HG02870 (cell line): Measurements from ENCODE around the gene RWDD2A.
A peak's percentile ranks its signal among the peaks of the same experiment; 100 is the strongest.
"Not testable (repeated sequence)": the region's sequence is repeated elsewhere in the genome, so short reads cannot be mapped to it uniquely, and the experiment has no call there.

ENCODE experiments used
- ATAC-seq: cut with Tn5 transposase; IDR thresholded peaks from one replicate; pipeline ENCODE4 v1.9.1; 2021; ENCODE audit warnings: mild to moderate bottlenecking, moderate library complexity; ENCODE audit not compliant: unreplicated experiment

Gene RWDD2A

GRCh38 chr6:83192871-83193746 lies at the start of gene RWDD2A, which contains the start of gene PGM3:
TSS of gene RWDD2A (plus strand) at chr6:83193357. CDS start at chr6:83194452, 1,095 bp downstream.
TSS of gene PGM3 (minus strand) at chr6:83193265. CDS start at chr6:83191012, 2,253 bp downstream.
- peak; percentile 95 for ATAC-seq

- no peak for ATAC-seq
Observed at GRCh38 chr6:83151114-83151513, 42.0 kb upstream of the RWDD2A start.

GRCh38 chr6:83152913-83153312 lies 40.2 kb upstream of the RWDD2A start:
- ATAC-seq, result no peak

- no peak for ATAC-seq
Observed at GRCh38 chr6:83153883-83154521, 39.2 kb upstream of the RWDD2A start.

- ATAC-seq, result no peak
Observed at GRCh38 chr6:83155794-83156193, 37.4 kb upstream of the RWDD2A start.

- no peak for ATAC-seq
Observed at GRCh38 chr6:83160167-83160566, 33.0 kb upstream of the RWDD2A start.

- no peak for ATAC-seq
Observed at GRCh38 chr6:83167726-83168278, 25.4 kb upstream of the RWDD2A start.

- ATAC-seq, result no peak
Observed at GRCh38 chr6:83168556-83168955, 24.6 kb upstream of the RWDD2A start.

GRCh38 chr6:83169106-83169505 lies 24.1 kb upstream of the RWDD2A start:
- ATAC-seq, result no peak

- ATAC-seq, result no peak
Observed at GRCh38 chr6:83169511-83169910, 23.6 kb upstream of the RWDD2A start.

GRCh38 chr6:83176246-83176645 lies 16.9 kb upstream of the RWDD2A start:
- ATAC-seq, result no peak

GRCh38 chr6:83180426-83180950 lies 12.7 kb upstream of the RWDD2A start:
- ATAC-seq, result no peak

GRCh38 chr6:83182114-83182513 lies 11.0 kb upstream of the RWDD2A start:
- ATAC-seq, result no peak

- no peak for ATAC-seq
Observed at GRCh38 chr6:83183082-83183828, 9.9 kb upstream of the RWDD2A start.

GRCh38 chr6:83185096-83185495 lies 8.1 kb upstream of the RWDD2A start:
- ATAC-seq, result no peak

GRCh38 chr6:83188501-83188900 lies 4.7 kb upstream of the RWDD2A start:
- no peak for ATAC-seq

- no peak for ATAC-seq
Observed at GRCh38 chr6:83190626-83191025, 2.5 kb upstream of the RWDD2A start.

GRCh38 chr6:83191974-83192373 lies 1.2 kb upstream of the RWDD2A start:
- not testable (repeated sequence) for ATAC-seq

- no peak for ATAC-seq
Observed at GRCh38 chr6:83192456-83192855, 701 bp upstream of the RWDD2A start.

GRCh38 chr6:83193747-83194566 lies 800 bp downstream of the RWDD2A start:
- ATAC-seq, result peak; percentile 19
